IMR-90 (cell line): ENCODE data around the gene AP2B1. TPM values are rescaled to one million over a fixed set of nuclear protein-coding genes. Genes with fewer than 3 reads are reported as not detected.

ENCODE experiments used
- ATAC-seq: fragments of 200-7000 bp; cut with Tn5 transposase; 2 replicates; pipeline ENCODE4 v1.9.1; 2020; ENCODE audit warnings: low read depth, mild to moderate bottlenecking, moderate library complexity
- BruUV-seq: library from RNA; stranded (reverse); fragments of 400-500 nt; replicated peaks from 2 replicates; lab custom pipeline; 2021; lab: Mats Ljungman, UMichigan
- CTCF ChIA-PET: fragments of 300-600 bp; formaldehyde crosslinking; extraction: SDS; loops from one replicate; lab custom pipeline; 2021; ENCODE audit warnings: antibody characterized with exemption; lab: Yijun Ruan, JAX
- POLR2A ChIA-PET: fragments of 300-600 bp; sonication (Branson Sonifier 250); formaldehyde crosslinking; loops from one replicate; lab custom pipeline; 2022; ENCODE audit warnings: antibody characterized with exemption; ENCODE audit not compliant: unreplicated experiment; lab: Charles Lee
- DNase-seq: peaks from one replicate; pipeline ENCODE4 v3.0.0; 2013
- H2AFZ ChIP-seq: replicated peaks from 2 replicates; pipeline ENCODE3; 2013; ENCODE audit warnings: low read length, mild to moderate bottlenecking; ENCODE audit not compliant: poor library complexity
- H2AK5ac ChIP-seq: 2 replicates; pipeline ENCODE4 v1.6.1; 2013; ENCODE audit warnings: low read depth, low read length, inconsistent platforms
- H2AK9ac ChIP-seq: replicated peaks from 2 replicates; pipeline ENCODE3; 2013; ENCODE audit warnings: mild to moderate bottlenecking, low read depth, low read length, moderate library complexity; ENCODE audit not compliant: poor library complexity
- H2BK120ac ChIP-seq: 2 replicates; pipeline ENCODE4 v1.6.1; 2013; ENCODE audit warnings: low read depth, low read length, inconsistent platforms
- H2BK15ac ChIP-seq: 3 replicates; pipeline ENCODE4 v1.6.1; 2013; ENCODE audit warnings: low read depth, low read length, inconsistent platforms
- H2BK20ac ChIP-seq: 2 replicates; pipeline ENCODE4 v1.6.1; 2013; ENCODE audit warnings: low read depth, mild to moderate bottlenecking, inconsistent platforms, low read length, moderate library complexity
- H2BK5ac ChIP-seq: 2 replicates; pipeline ENCODE4 v1.6.1; 2013; ENCODE audit warnings: mild to moderate bottlenecking, low read depth, low read length, inconsistent platforms; ENCODE audit not compliant: poor library complexity, severe bottlenecking
- H3K14ac ChIP-seq: replicated peaks from 2 replicates; pipeline ENCODE4 v1.6.1; 2013; ENCODE audit warnings: low read depth, low read length, inconsistent platforms
- H3K18ac ChIP-seq: 2 replicates; pipeline ENCODE4 v1.6.1; 2013; ENCODE audit warnings: low read depth, low read length, control low read depth
- H3K23ac ChIP-seq: 2 replicates; pipeline ENCODE4 v1.6.1; 2013; ENCODE audit warnings: low read depth, low read length, inconsistent platforms
- H3K27ac ChIP-seq: 2 replicates; pipeline ENCODE4 v1.5.1; 2013; ENCODE audit warnings: mild to moderate bottlenecking, control low read depth, low read length; ENCODE audit not compliant: insufficient read depth
- H3K27me3 ChIP-seq: 2 replicates; pipeline ENCODE4 v1.6.1; 2013; ENCODE audit warnings: low read length; ENCODE audit not compliant: control insufficient read depth, insufficient read depth
- H3K36me3 ChIP-seq: 2 replicates; pipeline ENCODE4 v1.6.1; 2013; ENCODE audit warnings: low read length, mixed read lengths; ENCODE audit not compliant: control insufficient read depth, insufficient read depth
- H3K4ac ChIP-seq: 2 replicates; pipeline ENCODE4 v1.6.1; 2013; ENCODE audit warnings: low read depth, low read length, inconsistent platforms
- H3K4me1 ChIP-seq: 2 replicates; pipeline ENCODE4 v1.6.1; 2013; ENCODE audit warnings: low read length, mixed read lengths; ENCODE audit not compliant: control insufficient read depth, insufficient read depth
- H3K4me2 ChIP-seq: 2 replicates; pipeline ENCODE4 v1.6.1; 2013; ENCODE audit warnings: low read depth, mild to moderate bottlenecking, control low read depth, low read length, moderate library complexity
- H3K4me3 ChIP-seq: 2 replicates; pipeline ENCODE4 v1.5.1; 2013; ENCODE audit warnings: low read depth, mild to moderate bottlenecking, control low read depth, low read length, moderate library complexity; ENCODE audit not compliant: insufficient read depth
- H3K56ac ChIP-seq: 2 replicates; pipeline ENCODE4 v1.6.1; 2013; ENCODE audit warnings: low read length, inconsistent platforms; ENCODE audit not compliant: insufficient read depth; ENCODE audit errors: extremely low read depth
- H3K79me1 ChIP-seq, 2 experiments: 2 replicates each; pipeline ENCODE4 v1.6.1; 2013; ENCODE audit warnings: low read length in 2 of 2, inconsistent platforms in 1 of 2, low read depth in 1 of 2
- H3K9ac ChIP-seq: 2 replicates; pipeline ENCODE4 v1.6.1; 2013; ENCODE audit warnings: low read depth, low read length, control low read depth
- H3K9me1 ChIP-seq: 2 replicates; pipeline ENCODE4 v1.6.1; 2013; ENCODE audit warnings: low read length, inconsistent platforms; ENCODE audit not compliant: insufficient read depth
- H3K9me3 ChIP-seq: 2 replicates; pipeline ENCODE4 v1.6.1; 2013; ENCODE audit warnings: low read length; ENCODE audit not compliant: control insufficient read depth, insufficient read depth
- H4K20me1 ChIP-seq: 2 replicates; pipeline ENCODE4 v1.6.1; 2013; ENCODE audit warnings: low read length, inconsistent platforms; ENCODE audit not compliant: insufficient read depth
- H4K5ac ChIP-seq: 2 replicates; pipeline ENCODE4 v1.6.1; 2013; ENCODE audit warnings: mild to moderate bottlenecking, low read depth, low read length, control low read depth
- H4K8ac ChIP-seq, 2 experiments: 2 replicates each; pipeline ENCODE4 v1.6.1; 2013; ENCODE audit warnings: low read depth in 2 of 2, low read length in 2 of 2, control low read depth in 1 of 2, inconsistent platforms in 1 of 2
- H4K91ac ChIP-seq: 2 replicates; pipeline ENCODE4 v1.6.1; 2013; ENCODE audit warnings: low read depth, low read length, inconsistent platforms; ENCODE audit not compliant: insufficient read depth
- BHLHE40 ChIP-seq: fragments of 150-350 bp; IDR thresholded peaks from 2 replicates; pipeline ENCODE4 v1.6.1; 2016; ENCODE audit warnings: mild to moderate bottlenecking, low read depth, low read length
- CEBPB ChIP-seq: IDR thresholded peaks from 2 replicates; pipeline ENCODE4 v1.6.1; 2012; ENCODE audit warnings: low read depth, low read length, improper control_type of control experiment
- CHD1 ChIP-seq: IDR thresholded peaks from 2 replicates; pipeline ENCODE4 v1.6.1; 2012; ENCODE audit warnings: low read depth, low read length, improper control_type of control experiment
- CTCF ChIP-seq: conservative IDR thresholded peaks from 2 replicates; pipeline ENCODE4 v1.5.1; 2012; ENCODE audit warnings: mild to moderate bottlenecking, low read depth, low read length, improper control_type of control experiment
- ELK1 ChIP-seq: fragments of 150-350 bp; IDR thresholded peaks from 2 replicates; pipeline ENCODE4 v1.6.1; 2016; ENCODE audit warnings: low read depth, mild to moderate bottlenecking, low read length, moderate library complexity, borderline replicate concordance
- FOS ChIP-seq: fragments of 150-350 bp; IDR thresholded peaks from 2 replicates; pipeline ENCODE4 v1.6.1; 2016; ENCODE audit warnings: low read depth, low read length
- MAFK ChIP-seq: IDR thresholded peaks from 2 replicates; pipeline ENCODE4 v1.6.1; 2012; ENCODE audit warnings: low read depth, low read length, improper control_type of control experiment
- MAZ ChIP-seq: IDR thresholded peaks from 2 replicates; pipeline ENCODE4 v1.6.1; 2012; ENCODE audit warnings: low read depth, mild to moderate bottlenecking, low read length, improper control_type of control experiment, moderate library complexity, borderline replicate concordance
- MXI1 ChIP-seq: IDR thresholded peaks from 2 replicates; pipeline ENCODE4 v1.6.1; 2012; ENCODE audit warnings: low read depth, mild to moderate bottlenecking, low read length, moderate library complexity, borderline replicate concordance
- NFE2L2 ChIP-seq: fragments of 150-350 bp; IDR thresholded peaks from 2 replicates; pipeline ENCODE4 v1.6.1; 2016; ENCODE audit warnings: low read depth, mild to moderate bottlenecking, low read length
- POLR2A ChIP-seq: IDR thresholded peaks from 2 replicates; pipeline ENCODE4 v1.6.1; 2012; ENCODE audit warnings: mild to moderate bottlenecking, low read depth, low read length
- RAD21 ChIP-seq: IDR thresholded peaks from 2 replicates; pipeline ENCODE4 v1.6.1; 2012; ENCODE audit warnings: low read length, improper control_type of control experiment
- RCOR1 ChIP-seq: IDR thresholded peaks from 2 replicates; pipeline ENCODE4 v1.6.1; 2012; ENCODE audit warnings: mild to moderate bottlenecking, low read length, improper control_type of control experiment; ENCODE audit not compliant: insufficient replicate concordance
- RFX5 ChIP-seq: IDR thresholded peaks from 2 replicates; pipeline ENCODE4 v1.8.0; 2012; ENCODE audit warnings: low read depth, mild to moderate bottlenecking, low read length, moderate library complexity
- SMC3 ChIP-seq: fragments of 150-350 bp; IDR thresholded peaks from 2 replicates; pipeline ENCODE4 v1.6.1; 2016; ENCODE audit warnings: low read depth, mild to moderate bottlenecking, antibody characterized with exemption, low read length, moderate library complexity
- USF2 ChIP-seq: fragments of 150-350 bp; IDR thresholded peaks from 2 replicates; pipeline ENCODE4 v1.6.1; 2017; ENCODE audit warnings: mild to moderate bottlenecking, antibody characterized with exemption, low read length, low read depth
- WGBS, 2 experiments: methylation state at CpG; one replicate each; pipeline versions ENCODE4 v1.1.5 to v1.1.7; 2013; ENCODE audit warnings: missing lambda C conversion rate in 2 of 2; ENCODE audit not compliant: insufficient read length in 1 of 2; ENCODE audit errors: extremely low coverage in 2 of 2; 5-methylcytosine and 5-hydroxymethylcytosine counted together
- dilution Hi-C: fragments of 300-500 bp; cut with HindIII; formaldehyde crosslinking; loops from one replicate; pipeline ENCODE4 v1.14.3; 2018; ENCODE audit warnings: low sequenced_read_pairs; ENCODE audit not compliant: unreplicated experiment
- in situ Hi-C: fragments of 300-500 bp; cut with MboI; formaldehyde crosslinking; loops from 3 replicates; pipeline ENCODE4 v1.14.3; 2019; ENCODE audit warnings: low sequenced_read_pairs, inconsistent platforms, mixed read lengths
- intact Hi-C: fragments of 100-400 bp; cut with micrococcal nuclease; formaldehyde crosslinking; loops from 2 replicates; pipeline ENCODE4 v1.10.0; 2022
- polyA plus RNA-seq, 3 experiments: library from polyadenylated mRNA; depleted of rRNA; stranded (reverse); fragments of >200 nt; gene quantifications; 2 replicates each; pipeline ENCODE4 v1.2.3, GENCODE V29; 2012; ENCODE audit warnings: low replicate concordance in 1 of 3
- total RNA-seq: library from RNA; depleted of rRNA; stranded (reverse); fragments of >200 nt; gene quantifications from 2 replicates; pipeline ENCODE4 v1.2.3, GENCODE V29; 2012

The AP2B1 gene
- total and polyA plus RNA-seq, 2 of the 4 experiments (the other 2 are of a cell fraction) = 102 to 125 TPM

- no peaks in the 10 kb centered on the region for H3K4me1 ChIP-seq
- no peak overlapping the region for H2BK5ac ChIP-seq
- no peak overlapping the region for H3K23ac ChIP-seq
- no peak for DNase-seq
- H4K5ac ChIP-seq = no peak overlapping the region
- H3K79me1 ChIP-seq = no peaks in the 10 kb centered on the region
- peaks cover 12% of the 10 kb centered on the region for H4K20me1 ChIP-seq
- H3K27me3 ChIP-seq = peaks cover 46% of the 10 kb centered on the region
- ChIA-PET POLR2A (no interaction called here), CTCF (interaction anchor here (0.6 kb wide), 1 partner anchor 19 kb away, joined by 3 read pairs; no protein-coding TSS in a partner anchor)
- no peak overlapping the region for H3K56ac ChIP-seq
- H3K9me3 ChIP-seq = no peaks in the 10 kb centered on the region
- dilution Hi-C loops (no loop called here), in situ Hi-C loops (loop anchor here (25.0 kb wide), 1 partner anchor 380 kb away; the partner anchor contains the start of gene SLFN11), intact Hi-C loops (loop anchor here (10.0 kb wide), 2 partner anchors 308 to 498 kb away; partner anchors contain the start of genes SLFN12 and SLFN5)
- no peak overlapping the region for H2AFZ ChIP-seq
- H3K9me1 ChIP-seq = peaks cover 2% of the 10 kb centered on the region; the same call in 1 of the 2 replicates
- no peak overlapping the region for H3K27ac ChIP-seq
- no peak for ATAC-seq
- H2BK120ac ChIP-seq = no peak overlapping the region
- WGBS, 2 experiments = 80% methylated on average over 1 of the region's 7 CpGs; no CpG with 5 or more reads in 1 of the 2 experiments
- H4K8ac ChIP-seq = no peak overlapping the region
- no peak overlapping the region for H2AK5ac ChIP-seq
- no peak overlapping the region for H3K4ac ChIP-seq
- no peaks in the 10 kb centered on the region for H3K36me3 ChIP-seq
- H3K18ac ChIP-seq = no peak overlapping the region
- H4K91ac ChIP-seq = no peak overlapping the region
- H3K9ac ChIP-seq = no peak overlapping the region
- no TSS peak for BruUV-seq
- H2BK20ac ChIP-seq = no peak overlapping the region
- TF ChIP-seq RCOR1 (no peak), RAD21 (no peak), MAFK (no peak), SMC3 (no peak), RFX5 (no peak), USF2 (no peak), FOS (no peak), CEBPB (no peak), POLR2A (no peak), CHD1 (no peak), ELK1 (no peak), NFE2L2 (no peak), BHLHE40 (no peak), MXI1 (no peak), MAZ (no peak), CTCF (no peak)
- no peak overlapping the region for H2AK9ac ChIP-seq
- no peak overlapping the region for H3K4me2 ChIP-seq
- H2BK15ac ChIP-seq = no peak overlapping the region
- no peak overlapping the region for H3K4me3 ChIP-seq
- no peak overlapping the region for H3K14ac ChIP-seq
Measured at GRCh38 chr17:35742496-35742895, 155.4 kb downstream of the AP2B1 start.
